ENCODE data around the gene EXTL2. TPM values are rescaled to one million over a fixed set of nuclear protein-coding genes. Genes with fewer than 3 reads are reported as not detected.
A peak's percentile ranks its signal among the peaks of the same experiment; 100 is the strongest.

Gene EXTL2
- total RNA-seq, 1 experiment from 2014 or later = 21.1 TPM

GRCh38 chr1:100868364-100868995 lies 26.2 kb downstream of the EXTL2 start:
- RAD21 ChIA-PET (ENCODE audit: low non-redundant PET in 1 of 2, low total read pairs in 2 of 2, uncharacterized antibody in 2 of 2, unreplicated experiment in 2 of 2) = interaction anchor here (0.9 to 1.6 kb wide), 4 partner anchors 404 to 409 kb away, joined by 4 to 10 read pairs (median 8); no protein-coding TSS in a partner anchor
- no peaks in the 10 kb centered on the region for H3K36me3 ChIP-seq (ENCODE audit: control insufficient read depth in 1 of 2, insufficient read depth in 2 of 2, low read length in 2 of 2)
- BruUV-seq (replicated peaks) = no TSS peak
- no peaks in the 10 kb centered on the region for H4K20me1 ChIP-seq (ENCODE audit: insufficient read depth)
- H3K4me3 ChIP-seq (replicated peaks in 1 of 2; ENCODE audit: low read depth in 1 of 2, low read length in 2 of 2) = peak overlapping the region in 1 of 2 experiments; percentile 29; a peak in 1 of 4 replicates
- peak overlapping the region; percentile 75 for H2AFZ ChIP-seq (ENCODE audit: low read depth, low read length, poor library complexity, severe bottlenecking)
- no peaks in the 10 kb centered on the region for H3K79me2 ChIP-seq (ENCODE audit: insufficient read depth, low read length)
- peaks cover 0 to 6% of the 10 kb centered on the region in 2 experiments; a peak in 2 of 4 replicates for H3K4me1 ChIP-seq (ENCODE audit: control insufficient read depth in 1 of 2, insufficient read depth in 2 of 2, low read length in 2 of 2)
- H3K9me2 ChIP-seq (ENCODE audit: insufficient read depth) = no peaks in the 10 kb centered on the region
- no peak overlapping the region for H3K27ac ChIP-seq (ENCODE audit: low read depth, low read length)
- intact Hi-C loops (cut with micrococcal nuclease) = loop anchor here (1.0 to 2.0 kb wide), 3 partner anchors 405 to 1688 kb away; no protein-coding TSS in a partner anchor
- no peaks in the 10 kb centered on the region for H3K9me3 ChIP-seq (ENCODE audit: control insufficient read depth in 1 of 2, insufficient read depth in 1 of 2, low read depth in 1 of 2, low read length in 2 of 2)
- TF ChIP-seq RAD21 (IDR thresholded peaks at IDR 0.05; ENCODE audit: low read depth) (peak; percentile 77), ZBTB33 (IDR thresholded peaks at IDR 0.05; ENCODE audit: extremely low read depth, insufficient replicate concordance, low read length) (no peak), CTCF (IDR thresholded peaks at IDR 0.05 in 2 of 3, conservative IDR thresholded peaks at IDR 0.05 in 1 of 3; ENCODE audit: borderline replicate concordance in 1 of 3, insufficient read depth in 1 of 3, low read depth in 2 of 3, low read length in 2 of 3) (peak; percentile 37 to 73 (median 69))
- H3K9ac ChIP-seq (ENCODE audit: low read length) = 0 out of 2 replicates have a peak overlapping the region, but pooled peaks have one; percentile 1
- ATAC-seq (peak; percentile 78), DNase-seq (ENCODE audit: low read depth, low spot score) (peak; percentile 48)
- H3K4me2 ChIP-seq (ENCODE audit: low read length) = peak overlapping the region; percentile 66
- POLR2A ChIA-PET = no interaction called here
- CTCF ChIA-PET = interaction anchor here (0.7 to 2.5 kb wide), 27 partner anchors 9 to 1059 kb away, joined by 3 to 48 read pairs (median 4); partner anchors contain the start of genes EXTL2 and SLC30A7
- no peaks in the 10 kb centered on the region for H3K27me3 ChIP-seq (ENCODE audit: insufficient read depth, low read length)
